ENCODE results near the gene TRIM24.

- TF ChIP-seq CTCF (IDR thresholded peaks at IDR 0.05; ENCODE audit: insufficient read depth, low read length) (no peak), GABPA (IDR thresholded peaks at IDR 0.05; ENCODE audit: low read depth) (no peak), REST (IDR thresholded peaks at IDR 0.05; ENCODE audit: insufficient replicate concordance, low read depth) (no peak), SPI1 (IDR thresholded peaks at IDR 0.05; ENCODE audit: borderline replicate concordance, low read depth) (no peak)
These were observed 78.5 kb downstream of the TRIM24 start for GRCh38 chr7:138538518-138538917.
